Left colon (tissue), 2 donors: ENCODE measurements around the gene HEATR1. TPM values are rescaled to one million over a fixed set of nuclear protein-coding genes. Genes with fewer than 3 reads are reported as not detected.
"Not testable (repeated sequence)": the region's sequence is repeated elsewhere in the genome, so short reads cannot be mapped to it uniquely, and the experiment has no call there.

Source experiments
- ATAC-seq: fragments of 200-7000 bp; cut with Tn5 transposase; one replicate; pipeline ENCODE4 v1.9.1; 2020; ENCODE audit warnings: mild to moderate bottlenecking, moderate library complexity
- DNase-seq, 2 donors: peaks; one replicate each; pipeline ENCODE4 v3.0.0-alpha.2; 2020
- intact Hi-C, 2 donors: fragments of 100-400 bp; cut with DNase I in 1 of 2; cut with micrococcal nuclease in 1 of 2; formaldehyde crosslinking; loops; one replicate each; pipeline versions ENCODE4 v1.11.2 to v1.14.0; 2022; cut with DNase I, micrococcal nuclease
- long read RNA-seq: library from polyadenylated mRNA; unstranded; transcript quantifications from one replicate; pipeline ENCODE4 v2.0.0, GENCODE V29; 2021
- total RNA-seq, 2 donors: library from RNA; stranded (reverse); fragmentation: NEBNext Ultra II Directional; extraction: Animal tissue kit (Norgen Biotek cat#: 25700); gene quantifications; one replicate each; pipeline ENCODE4 v1.2.1, GENCODE V29; 2021
- donor health status: DM: no; HTN: no; CAD: no.
- donor health status: DM: yes; HTN: yes; CAD: no.

Gene HEATR1
- 10 to 100 TPM; 15.3 to 20.0 TPM for total RNA-seq
- long read RNA-seq, partial matches to known transcripts = 3 of 3 reads
- long read RNA-seq, other reads (novel, unspliced or antisense) = 0 of 3 reads

DNA sequence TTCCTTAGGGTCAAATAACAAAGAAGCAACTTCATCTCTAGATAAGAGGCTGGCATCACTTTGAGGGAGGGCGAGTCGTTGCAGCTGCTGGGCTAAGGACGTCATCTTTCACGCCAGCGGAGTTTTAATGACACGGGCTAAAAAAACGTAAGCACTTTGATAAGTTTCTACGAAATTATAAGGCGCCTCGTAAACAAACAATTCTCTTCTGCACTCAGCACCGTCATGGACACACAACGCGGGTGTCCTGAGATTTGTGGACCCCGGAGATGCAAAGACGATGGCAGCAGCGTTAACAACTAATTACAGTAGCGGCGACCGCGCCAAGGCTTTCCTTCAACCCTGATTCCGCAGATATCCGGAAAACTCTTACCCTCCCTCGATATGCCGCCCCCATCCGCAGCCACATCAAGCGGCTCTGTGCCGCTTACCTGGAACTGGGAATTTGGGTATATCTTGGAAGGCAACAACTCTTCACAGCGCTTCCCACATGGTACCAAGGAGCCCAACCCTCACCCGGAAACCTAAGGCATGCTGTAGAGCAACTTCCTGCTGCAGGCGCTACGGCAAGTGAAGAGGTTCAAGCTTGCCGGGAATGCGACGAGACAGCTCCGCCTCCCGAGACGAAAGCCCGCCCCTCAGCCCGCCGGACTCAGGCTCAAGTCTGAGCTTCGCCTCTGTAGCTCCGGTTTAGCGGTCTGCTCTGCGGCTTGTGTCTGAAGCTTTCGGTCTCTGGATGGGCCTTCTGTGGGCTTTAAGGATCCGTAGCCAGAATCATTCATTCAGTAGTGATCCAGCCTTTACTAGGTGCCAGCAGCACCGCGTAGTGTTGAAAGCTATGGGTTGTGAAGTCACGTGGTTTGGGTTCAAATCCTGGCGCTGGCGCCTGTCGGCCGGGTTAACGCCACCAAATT, at the start of gene HEATR1:
Gene HEATR1, minus strand, starts transcription at position 526 of the 914 bp plus-strand sequence. Its CDS starts 421 bp downstream, at position 105.
- intact Hi-C loops = loop anchor here in 1 of 2 donors (10.0 kb wide), 1 partner anchor 201 kb away; no protein-coding TSS in a partner anchor
- peak; percentile 93 to 94 for DNase-seq
- ATAC-seq = peak; percentile 100

- ATAC-seq (no peak), DNase-seq (no peak)
Measured at GRCh38 chr1:236645016-236645680, 40.8 kb upstream of the HEATR1 start.

DNA sequence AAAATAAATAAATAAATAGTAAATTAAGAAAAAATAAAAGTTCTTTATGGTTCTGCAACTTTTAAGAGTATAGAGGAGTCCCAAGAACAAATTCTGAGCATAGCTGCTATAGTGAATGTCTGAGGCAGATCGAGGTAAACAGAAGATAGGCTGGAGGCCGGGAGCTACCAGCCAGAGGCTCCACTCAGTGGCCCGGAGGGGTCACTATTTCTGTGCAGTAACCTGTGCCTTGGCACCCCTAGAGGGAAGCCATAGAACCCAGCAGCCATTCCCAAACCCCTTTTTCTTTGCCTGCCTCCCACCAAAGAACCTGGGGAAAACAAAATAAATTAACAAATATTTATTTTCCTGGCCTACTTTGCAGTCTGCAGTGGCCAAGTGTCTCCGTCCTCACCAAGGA, 38.4 kb upstream of the HEATR1 start:
- ATAC-seq (no peak), DNase-seq (no peak)
- intact Hi-C loops = no loop called here

More at GRCh38 chr1:236645016-236645680, 40.8 kb upstream of the HEATR1 start:
- intact Hi-C loops = no loop called here

DNA sequence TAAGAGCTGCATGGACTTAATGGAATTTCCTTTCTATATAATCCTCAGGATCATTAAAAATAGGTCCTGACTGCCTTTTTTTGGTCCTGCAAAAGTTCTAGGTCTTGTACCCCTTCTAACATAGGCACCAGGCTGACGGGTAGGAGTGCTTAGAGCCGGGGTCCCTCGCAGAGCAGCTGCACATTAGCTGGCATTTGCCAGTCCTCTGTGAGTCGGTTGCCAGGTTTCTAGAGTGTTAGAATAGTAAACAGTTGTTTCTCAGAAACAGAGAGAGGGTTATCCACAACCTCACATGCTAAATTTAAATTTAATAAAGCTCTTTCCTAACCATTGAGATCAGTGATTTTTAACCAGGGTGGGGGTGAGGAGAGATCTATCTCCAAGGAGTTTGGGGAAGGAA, 35.4 kb upstream of the HEATR1 start:
- ATAC-seq (no peak), DNase-seq (no peak)
- intact Hi-C loops = no loop called here

GRCh38 chr1:236638945-236639344, 34.6 kb upstream of the HEATR1 start:
- DNase-seq (no peak), ATAC-seq (no peak)
- intact Hi-C loops = no loop called here

GRCh38 chr1:236636017-236636416, 31.7 kb upstream of the HEATR1 start:
- intact Hi-C loops = no loop called here
- no peak for ATAC-seq
- DNase-seq = no peak

DNA sequence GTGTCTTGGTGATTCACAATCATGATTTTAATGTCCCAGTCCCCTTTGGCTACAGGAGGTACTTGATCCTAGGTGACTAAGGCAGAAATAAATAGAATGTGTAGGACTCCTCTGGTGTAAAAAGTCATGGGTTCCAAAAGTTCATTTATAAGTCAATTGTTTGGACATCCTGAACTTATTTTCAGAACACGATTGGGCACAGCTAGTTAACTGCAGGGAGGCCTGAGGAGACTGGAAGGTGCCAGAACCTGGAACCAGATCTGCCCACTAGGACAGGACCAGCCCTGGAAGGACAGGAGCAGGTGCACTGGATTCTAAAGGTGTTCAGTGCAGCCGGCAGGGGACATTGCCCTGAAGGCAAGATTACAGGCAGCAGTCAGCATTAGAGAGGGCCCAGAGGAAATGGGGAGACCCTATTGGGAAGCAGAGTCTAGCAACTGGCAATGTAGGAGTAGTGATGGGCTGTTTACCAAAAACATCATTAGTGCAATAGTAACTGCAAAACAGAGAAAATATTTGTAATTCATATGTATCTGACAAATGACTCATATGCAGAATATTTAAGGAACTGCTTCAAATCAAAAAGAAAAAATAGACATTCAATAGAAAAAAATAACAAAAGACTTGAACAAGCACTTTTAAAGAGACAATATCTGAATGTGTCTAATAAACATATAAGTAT, 23.6 kb upstream of the HEATR1 start:
- no peak for ATAC-seq
- intact Hi-C loops = no loop called here
- no peak for DNase-seq

GRCh38 chr1:236623371-236624166, 19.3 kb upstream of the HEATR1 start:
- DNase-seq (no peak), ATAC-seq (no peak)
- intact Hi-C loops = no loop called here

DNA sequence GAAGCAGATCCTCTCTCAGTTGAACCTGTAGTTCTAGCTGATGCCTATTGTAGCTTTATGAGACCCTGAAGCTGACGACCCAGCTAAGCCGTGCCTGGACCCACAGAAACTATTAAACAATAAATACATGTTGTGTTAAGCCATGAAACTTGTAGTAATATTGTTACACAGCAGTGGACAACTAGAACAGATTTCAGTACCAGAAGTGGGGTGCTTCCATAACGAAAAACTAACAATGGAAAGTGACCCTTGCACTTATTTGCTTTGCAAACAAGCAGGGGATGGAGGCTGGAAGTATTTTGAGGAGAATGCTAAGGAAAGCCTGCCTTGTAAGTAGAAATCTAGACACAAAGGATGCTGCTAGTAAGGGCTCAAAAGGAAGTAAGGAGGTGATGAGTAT, 18.1 kb upstream of the HEATR1 start:
- intact Hi-C loops = no loop called here
- ATAC-seq (no peak), DNase-seq (no peak)

DNA sequence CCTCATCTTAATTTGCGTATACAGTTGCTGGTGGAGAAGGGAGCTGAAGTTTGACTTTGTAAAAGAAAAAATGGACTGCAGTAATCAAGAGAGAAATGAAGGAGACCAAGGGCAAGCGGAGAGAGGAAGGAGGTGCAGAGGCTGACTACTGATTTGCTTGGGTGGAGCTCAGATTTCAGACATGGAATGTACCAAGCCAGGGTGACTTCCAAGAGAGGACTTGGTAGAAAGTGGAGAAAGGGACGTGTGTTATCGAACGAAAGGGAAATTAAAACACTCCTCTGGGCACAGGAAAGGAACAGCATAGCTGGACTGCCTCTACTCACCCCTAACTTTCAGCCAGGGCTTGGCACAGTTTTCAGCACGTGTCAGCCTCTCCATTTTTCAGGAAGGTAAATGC, 15.1 kb upstream of the HEATR1 start:
- intact Hi-C loops = loop anchor here in 1 of 2 donors (10.0 kb wide), 1 partner anchor 255 kb away; no protein-coding TSS in a partner anchor
- ATAC-seq = no peak
- DNase-seq = no peak

DNA sequence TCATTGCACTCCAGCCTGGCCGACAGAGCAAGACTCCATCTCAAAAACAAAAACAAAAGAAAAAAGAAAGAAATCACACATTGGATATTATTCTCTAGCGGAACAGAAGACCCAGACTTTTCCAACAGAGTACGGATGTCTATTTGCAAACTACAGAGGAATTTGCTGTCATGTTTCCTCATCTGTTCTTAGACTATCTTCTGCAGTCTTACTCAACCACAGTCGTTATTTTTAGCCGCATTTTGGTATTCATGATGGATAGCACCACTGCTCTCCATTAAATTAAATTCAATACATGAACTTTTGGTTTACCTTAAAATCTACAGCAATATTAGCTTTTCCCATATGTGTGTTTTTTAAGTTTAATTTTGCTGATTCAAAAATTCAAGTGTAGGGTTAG, 14.2 kb upstream of the HEATR1 start:
- no peak for ATAC-seq
- intact Hi-C loops = loop anchor here in 1 of 2 donors (10.0 kb wide), 1 partner anchor 256 kb away; no protein-coding TSS in a partner anchor
- no peak for DNase-seq

GRCh38 chr1:236615399-236616148, 11.3 kb upstream of the HEATR1 start:
- DNase-seq = no peak
- intact Hi-C loops = loop anchor here in 1 of 2 donors (10.0 kb wide), 1 partner anchor 259 kb away; no protein-coding TSS in a partner anchor
- ATAC-seq = no peak

DNA sequence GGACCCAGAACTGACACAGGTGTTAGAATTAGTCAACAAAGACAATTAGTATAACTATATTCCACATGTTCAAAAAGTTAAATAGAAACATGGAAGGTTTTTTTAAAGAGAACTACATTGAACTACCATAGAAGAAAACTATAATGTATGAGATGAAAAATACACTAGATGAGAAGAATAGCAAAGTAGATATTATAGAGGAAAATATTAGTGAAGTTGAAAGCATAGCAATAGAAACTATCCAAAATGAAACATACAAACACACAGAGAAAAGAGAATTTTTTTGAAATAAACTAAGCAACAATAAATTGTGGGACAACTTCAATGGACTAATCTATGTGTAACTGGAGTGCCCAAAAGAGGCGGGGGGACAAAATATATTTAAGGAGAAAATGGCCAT, 8.0 kb upstream of the HEATR1 start:
- intact Hi-C loops = loop anchor here in 1 of 2 donors (5.0 to 10.0 kb wide), 2 partner anchors 262 to 775 kb away; no protein-coding TSS in a partner anchor
- ATAC-seq (no peak), DNase-seq (no peak)

DNA sequence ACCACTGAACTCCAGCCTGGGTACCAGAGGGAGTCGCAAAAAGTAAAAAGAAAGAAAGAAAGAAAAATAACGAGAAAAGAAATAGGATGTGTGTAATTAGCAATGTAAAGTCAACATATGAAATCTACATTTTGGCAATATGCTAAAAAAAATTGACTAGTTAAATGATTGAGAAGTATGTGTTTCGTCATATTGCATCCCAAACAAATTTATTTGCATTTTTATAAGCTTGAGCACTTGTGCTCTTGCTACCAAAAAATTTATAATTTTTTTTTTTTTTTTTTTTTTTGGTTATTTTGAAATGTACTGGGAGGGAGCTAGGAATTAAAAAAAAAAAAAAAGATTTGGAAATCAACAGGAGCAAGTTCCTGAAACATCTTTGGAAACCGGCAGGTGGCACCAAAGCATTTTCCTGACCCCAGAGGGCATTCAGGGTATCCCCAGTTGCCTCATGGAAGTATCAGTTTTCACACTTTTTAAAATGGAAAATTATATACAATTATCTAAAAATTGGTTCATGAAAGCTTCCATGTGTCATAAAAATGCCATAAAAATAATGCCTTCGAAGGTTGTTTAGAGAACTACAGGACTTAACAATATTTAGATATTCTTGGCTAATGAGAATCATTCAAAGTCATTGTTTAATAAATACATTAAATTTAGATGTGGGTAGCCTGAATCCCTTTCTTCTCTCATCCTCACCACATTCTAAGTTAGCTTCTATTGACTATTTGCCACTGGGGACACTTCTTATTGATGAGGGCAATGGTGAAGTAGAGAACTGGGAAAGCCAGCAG, 4.8 kb upstream of the HEATR1 start:
- DNase-seq (peak; percentile 30 to 48), ATAC-seq (no peak)
- intact Hi-C loops = loop anchor here in 1 of 2 donors (10.0 kb wide), 1 partner anchor 196 kb away; no protein-coding TSS in a partner anchor

GRCh38 chr1:236607597-236607996, 3.3 kb upstream of the HEATR1 start:
- not testable (repeated sequence) for DNase-seq, ATAC-seq
- intact Hi-C loops = loop anchor here in 1 of 2 donors (10.0 kb wide), 1 partner anchor 197 kb away; no protein-coding TSS in a partner anchor
